Activated CD4-positive, alpha-beta memory T cell treated with anti-CD3 and anti-CD28 coated beads for 36 hours (primary cell): ENCODE results near the gene GLIPR2. TPM values are rescaled to one million over a fixed set of nuclear protein-coding genes. Genes with fewer than 3 reads are reported as not detected.
A peak's percentile ranks its signal among the peaks of the same experiment; 100 is the strongest.

ENCODE experiments used
- CTCF ChIA-PET: fragments of 350-600 bp; sonication (Branson Sonifier 250); formaldehyde crosslinking; loops from one replicate; lab custom pipeline; 2021; ENCODE audit warnings: antibody characterized with exemption, inconsistent platforms; lab: Charles Lee
- POLR2A ChIA-PET: fragments of 350-600 bp; sonication (Branson Sonifier 250); formaldehyde crosslinking; loops from one replicate; lab custom pipeline; 2021; ENCODE audit warnings: antibody characterized with exemption; lab: Charles Lee
- DNase-seq: peaks from one replicate; pipeline ENCODE4 v3.0.0-alpha.2; 2020
- H3K27ac Mint-ChIP-seq: one replicate; pipeline ENCODE4 v1.8.0; 2021; ENCODE audit warnings: mixed read lengths
- H3K27me3 Mint-ChIP-seq: one replicate; pipeline ENCODE4 v1.8.0; 2021; ENCODE audit warnings: mixed read lengths
- H3K36me3 Mint-ChIP-seq: one replicate; pipeline ENCODE4 v1.8.0; 2021; ENCODE audit warnings: mixed read lengths
- H3K4me1 Mint-ChIP-seq: one replicate; pipeline ENCODE4 v1.8.0; 2021; ENCODE audit warnings: low read depth, mixed read lengths
- H3K4me3 Mint-ChIP-seq: one replicate; pipeline ENCODE4 v1.8.0; 2021; ENCODE audit warnings: mild to moderate bottlenecking, mixed read lengths
- H3K9me3 Mint-ChIP-seq: one replicate; pipeline ENCODE4 v1.8.0; 2021; ENCODE audit warnings: mixed read lengths
- intact Hi-C: fragments of 100-400 bp; cut with micrococcal nuclease; formaldehyde crosslinking; loops from one replicate; pipeline ENCODE4 v1.15.1; 2023
- total RNA-seq, 2 experiments: library from RNA; stranded (reverse); gene quantifications; one replicate each; pipeline ENCODE4 v1.2.3, GENCODE V29; 2021

The GLIPR2 gene
- total RNA-seq, 2 experiments from 2014 or later: 24.7 to 25.8 TPM

GRCh38 chr9:36102742-36103495 lies 33.6 kb upstream of the GLIPR2 start:
- CTCF ChIA-PET: interaction anchor here (0.6 to 11.8 kb wide), 44 partner anchors 8 to 304 kb away, joined by 3 to 341 read pairs (median 5); partner anchors contain the start of genes CCIN, CLTA and GLIPR2
- Mint-ChIP-seq H3K4me3 (no peak overlapping the region), H3K27ac (no peak overlapping the region), H3K9me3 (no peaks in the 10 kb centered on the region), H3K27me3 (no peaks in the 10 kb centered on the region), H3K4me1 (peaks cover 8% of the 10 kb centered on the region), H3K36me3 (no peaks in the 10 kb centered on the region)
- POLR2A ChIA-PET: interaction anchor here (0.6 to 1.2 kb wide), 2 partner anchors 71 to 88 kb away, joined by 3 to 12 read pairs; partner anchors contain the start of gene CLTA
- intact Hi-C loops: loop anchor here (1.0 to 5.0 kb wide), 5 partner anchors 33 to 225 kb away; partner anchors contain the start of genes GLIPR2 and OR2S2
- DNase-seq: peak; percentile 92

- no peak for DNase-seq
- POLR2A ChIA-PET: no interaction called here
- H3K4me3 Mint-ChIP-seq: no peak overlapping the region
- CTCF ChIA-PET: interaction anchor here (1.5 to 11.8 kb wide), 3 partner anchors 9 to 101 kb away, joined by 3 to 341 read pairs (median 4); partner anchors contain the start of gene CCIN
- H3K36me3 Mint-ChIP-seq: peaks cover 2% of the 10 kb centered on the region
- H3K4me1 Mint-ChIP-seq: peaks cover 4% of the 10 kb centered on the region
- no peaks in the 10 kb centered on the region for H3K27me3 Mint-ChIP-seq
- intact Hi-C loops: no loop called here
- no peak overlapping the region for H3K27ac Mint-ChIP-seq
- H3K9me3 Mint-ChIP-seq: no peaks in the 10 kb centered on the region
Measured at GRCh38 chr9:36109071-36109470, 27.5 kb upstream of the GLIPR2 start.

GRCh38 chr9:36110434-36110833 lies 26.1 kb upstream of the GLIPR2 start:
- Mint-ChIP-seq H3K36me3 (peaks cover 2% of the 10 kb centered on the region), H3K4me1 (peaks cover 4% of the 10 kb centered on the region), H3K4me3 (no peak overlapping the region), H3K27ac (no peak overlapping the region), H3K27me3 (no peaks in the 10 kb centered on the region), H3K9me3 (no peaks in the 10 kb centered on the region)
- no peak for DNase-seq
- intact Hi-C loops: no loop called here
- ChIA-PET CTCF (interaction anchor here (0.8 to 1.8 kb wide), 3 partner anchors 8 to 87 kb away, joined by 3 to 5 read pairs (median 3); no protein-coding TSS in a partner anchor), POLR2A (no interaction called here)

GRCh38 chr9:36112516-36112915 lies 24.0 kb upstream of the GLIPR2 start:
- no peak for DNase-seq
- Mint-ChIP-seq H3K9me3 (no peaks in the 10 kb centered on the region), H3K36me3 (peaks cover 2% of the 10 kb centered on the region), H3K4me1 (peaks cover 4% of the 10 kb centered on the region), H3K4me3 (no peak overlapping the region), H3K27me3 (no peaks in the 10 kb centered on the region), H3K27ac (no peak overlapping the region)
- ChIA-PET POLR2A (no interaction called here), CTCF (interaction anchor here (1.5 to 2.3 kb wide), 2 partner anchors 10 to 53 kb away, joined by 3 to 21 read pairs; no protein-coding TSS in a partner anchor)
- intact Hi-C loops: no loop called here

- no peaks in the 10 kb centered on the region for H3K9me3 Mint-ChIP-seq
- POLR2A ChIA-PET: interaction anchor here (0.7 kb wide), 1 partner anchor 9 kb away, joined by 3 read pairs; no protein-coding TSS in a partner anchor
- no peak overlapping the region for H3K4me3 Mint-ChIP-seq
- peaks cover 2% of the 10 kb centered on the region for H3K36me3 Mint-ChIP-seq
- no peak overlapping the region for H3K27ac Mint-ChIP-seq
- peaks cover 2% of the 10 kb centered on the region for H3K4me1 Mint-ChIP-seq
- CTCF ChIA-PET: interaction anchor here (2.3 kb wide), 1 partner anchor 11 kb away, joined by 21 read pairs; no protein-coding TSS in a partner anchor
- DNase-seq: no peak
- intact Hi-C loops: no loop called here
- no peaks in the 10 kb centered on the region for H3K27me3 Mint-ChIP-seq
Measured at GRCh38 chr9:36113999-36114398, 22.5 kb upstream of the GLIPR2 start.

- H3K9me3 Mint-ChIP-seq: no peaks in the 10 kb centered on the region
- H3K27ac Mint-ChIP-seq: no peak overlapping the region
- DNase-seq: no peak
- H3K4me1 Mint-ChIP-seq: peaks cover 2% of the 10 kb centered on the region
- no peaks in the 10 kb centered on the region for H3K27me3 Mint-ChIP-seq
- no peak overlapping the region for H3K4me3 Mint-ChIP-seq
- POLR2A ChIA-PET: no interaction called here
- H3K36me3 Mint-ChIP-seq: no peaks in the 10 kb centered on the region
- intact Hi-C loops: no loop called here
- CTCF ChIA-PET: interaction anchor here (1.9 to 2.9 kb wide), 2 partner anchors 28 to 49 kb away, joined by 4 to 16 read pairs; no protein-coding TSS in a partner anchor
Measured at GRCh38 chr9:36116593-36116992, 19.9 kb upstream of the GLIPR2 start.

- Mint-ChIP-seq H3K4me3 (no peak overlapping the region), H3K36me3 (peaks cover 1% of the 10 kb centered on the region), H3K4me1 (no peaks in the 10 kb centered on the region), H3K27me3 (no peaks in the 10 kb centered on the region), H3K9me3 (no peaks in the 10 kb centered on the region), H3K27ac (no peak overlapping the region)
- POLR2A ChIA-PET: no interaction called here
- CTCF ChIA-PET: interaction anchor here (0.6 to 1.2 kb wide), 3 partner anchors 15 to 116 kb away, joined by 3 to 5 read pairs (median 4); no protein-coding TSS in a partner anchor
- intact Hi-C loops: no loop called here
- DNase-seq: no peak
Measured at GRCh38 chr9:36118201-36118600, 18.3 kb upstream of the GLIPR2 start.

GRCh38 chr9:36118706-36119105 lies 17.8 kb upstream of the GLIPR2 start:
- H3K27ac Mint-ChIP-seq: no peak overlapping the region
- ChIA-PET CTCF (interaction anchor here (0.6 to 1.2 kb wide), 3 partner anchors 16 to 115 kb away, joined by 3 to 5 read pairs (median 4); no protein-coding TSS in a partner anchor), POLR2A (no interaction called here)

GRCh38 chr9:36119476-36119875 lies 17.1 kb upstream of the GLIPR2 start:
- intact Hi-C loops: no loop called here
- ChIA-PET POLR2A (no interaction called here), CTCF (interaction anchor here (1.1 to 1.2 kb wide), 2 partner anchors 16 to 47 kb away, joined by 4 to 5 read pairs; no protein-coding TSS in a partner anchor)
- Mint-ChIP-seq H3K9me3 (no peaks in the 10 kb centered on the region), H3K36me3 (peaks cover 1% of the 10 kb centered on the region), H3K27ac (no peak overlapping the region), H3K27me3 (no peaks in the 10 kb centered on the region), H3K4me1 (peaks cover 2% of the 10 kb centered on the region), H3K4me3 (no peak overlapping the region)
- no peak for DNase-seq

More at GRCh38 chr9:36118706-36119105, 17.8 kb upstream of the GLIPR2 start:
- H3K36me3 Mint-ChIP-seq: peaks cover 1% of the 10 kb centered on the region
- no peaks in the 10 kb centered on the region for H3K27me3 Mint-ChIP-seq
- H3K4me3 Mint-ChIP-seq: no peak overlapping the region
- H3K9me3 Mint-ChIP-seq: no peaks in the 10 kb centered on the region
- H3K4me1 Mint-ChIP-seq: no peaks in the 10 kb centered on the region
- no peak for DNase-seq
- intact Hi-C loops: no loop called here

- DNase-seq: no peak
- Mint-ChIP-seq H3K27me3 (no peaks in the 10 kb centered on the region), H3K4me1 (peaks cover 9% of the 10 kb centered on the region), H3K36me3 (peaks cover 1% of the 10 kb centered on the region), H3K9me3 (no peaks in the 10 kb centered on the region), H3K4me3 (no peak overlapping the region), H3K27ac (no peak overlapping the region)
- POLR2A ChIA-PET: no interaction called here
- CTCF ChIA-PET: no interaction called here
- intact Hi-C loops: no loop called here
Measured at GRCh38 chr9:36120705-36121104, 15.8 kb upstream of the GLIPR2 start.

- no peak overlapping the region for H3K4me3 Mint-ChIP-seq
- no peak overlapping the region for H3K27ac Mint-ChIP-seq
- ChIA-PET POLR2A (no interaction called here), CTCF (interaction anchor here (0.8 kb wide), 1 partner anchor 20 kb away, joined by 3 read pairs; no protein-coding TSS in a partner anchor)
- H3K4me1 Mint-ChIP-seq: peaks cover 15% of the 10 kb centered on the region
- intact Hi-C loops: no loop called here
- H3K9me3 Mint-ChIP-seq: no peaks in the 10 kb centered on the region
- no peaks in the 10 kb centered on the region for H3K27me3 Mint-ChIP-seq
- no peak for DNase-seq
- H3K36me3 Mint-ChIP-seq: peaks cover 1% of the 10 kb centered on the region
Measured at GRCh38 chr9:36121971-36122370, 14.6 kb upstream of the GLIPR2 start.

GRCh38 chr9:36123515-36123914 lies 13.0 kb upstream of the GLIPR2 start:
- Mint-ChIP-seq H3K9me3 (no peaks in the 10 kb centered on the region), H3K27ac (no peak overlapping the region), H3K4me1 (peaks cover 28% of the 10 kb centered on the region), H3K36me3 (peaks cover 1% of the 10 kb centered on the region), H3K4me3 (no peak overlapping the region), H3K27me3 (no peaks in the 10 kb centered on the region)
- intact Hi-C loops: no loop called here
- ChIA-PET CTCF (interaction anchor here (1.0 kb wide), 2 partner anchors 20 to 169 kb away, joined by 3 to 4 read pairs; no protein-coding TSS in a partner anchor), POLR2A (no interaction called here)
- DNase-seq: no peak
